HepG2 (cell line): ENCODE data around the gene MXRA8.

Experiments
- CBX1 ChIP-seq: IDR thresholded peaks from one replicate; pipeline ENCODE4 v1.6.1; 2016; ENCODE audit warnings: antibody characterized with exemption, low read depth
- CHD4 ChIP-seq: fragments of 200-600 bp; sonication (generic); IDR thresholded peaks from 2 replicates; pipeline ENCODE4 v1.7.0; 2017; ENCODE audit warnings: mild to moderate bottlenecking, low read length, borderline replicate concordance
- FOXM1 ChIP-seq: sonication (generic); formaldehyde crosslinking; IDR thresholded peaks from 2 replicates; pipeline ENCODE4 v1.5.0; 2020; ENCODE audit warnings: missing genetic modification reagents
- PTBP1 ChIP-seq: fragments of 200-400 bp; formaldehyde crosslinking; IDR thresholded peaks from 2 replicates; pipeline ENCODE4 v1.6.1; 2018; ENCODE audit warnings: low read length, low read depth; ENCODE audit not compliant: poor library complexity, severe bottlenecking
- SMAD9 ChIP-seq: sonication (generic); formaldehyde crosslinking; IDR thresholded peaks from 2 replicates; pipeline ENCODE4 v1.5.1; 2020; ENCODE audit warnings: mild to moderate bottlenecking, missing genetic modification reagents
- SP2 ChIP-seq: sonication (generic); formaldehyde crosslinking; IDR thresholded peaks from 2 replicates; pipeline ENCODE4 v1.5.1; 2020; ENCODE audit warnings: mild to moderate bottlenecking, missing genetic modification reagents
- ZBTB38 ChIP-seq: sonication (generic); formaldehyde crosslinking; IDR thresholded peaks from 2 replicates; pipeline ENCODE4 v1.5.1; 2020; ENCODE audit warnings: mild to moderate bottlenecking, missing genetic modification reagents
- TF ChIP-seq, protein P1 (sequence below): sonication (generic); IDR thresholded peaks from 2 replicates; pipeline ENCODE4 v1.6.1; 2016; ENCODE audit warnings: low read depth, borderline replicate concordance
- TF ChIP-seq, protein P2 (sequence below): sonication (generic); formaldehyde crosslinking; IDR thresholded peaks from 2 replicates; pipeline ENCODE4 v1.4.0; 2020; ENCODE audit warnings: missing genetic modification reagents
- TF ChIP-seq, protein P3 (sequence below): sonication (generic); formaldehyde crosslinking; IDR thresholded peaks from 2 replicates; pipeline ENCODE4 v1.8.1; 2023; ENCODE audit warnings: missing genetic modification reagents, inconsistent platforms, borderline replicate concordance
- TF ChIP-seq, protein P4 (sequence below): IDR thresholded peaks from 2 replicates; pipeline ENCODE4 v1.6.1; 2016; ENCODE audit warnings: missing compliant biosample characterization, missing genetic modification reagents, borderline replicate concordance
- TF ChIP-seq, protein P5 (sequence below): sonication (generic); formaldehyde crosslinking; IDR thresholded peaks from 2 replicates; pipeline ENCODE4 v1.5.0; 2020; ENCODE audit warnings: mild to moderate bottlenecking, missing genetic modification reagents, moderate library complexity

DNA sequence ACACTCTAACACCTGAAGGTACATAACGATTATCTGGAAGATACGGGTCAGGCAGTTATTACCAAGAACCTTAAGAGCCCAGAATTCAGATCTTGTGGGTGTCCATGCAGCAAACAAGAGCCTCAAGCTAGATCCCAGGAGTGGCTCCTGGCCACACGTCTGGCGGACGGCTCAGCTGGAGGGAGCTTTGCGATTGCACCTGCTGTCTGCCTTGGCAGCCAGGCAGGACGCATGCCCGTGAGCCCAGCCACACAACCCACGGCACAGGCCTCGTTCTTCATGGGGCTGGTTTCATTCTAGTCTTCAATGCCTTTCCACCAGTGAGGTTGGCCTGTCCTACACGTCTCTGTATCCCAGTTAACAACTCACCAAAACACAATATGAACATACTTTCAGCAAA is 35.1 kb upstream of the MXRA8 start:
- TF ChIP-seq, protein P1, sequence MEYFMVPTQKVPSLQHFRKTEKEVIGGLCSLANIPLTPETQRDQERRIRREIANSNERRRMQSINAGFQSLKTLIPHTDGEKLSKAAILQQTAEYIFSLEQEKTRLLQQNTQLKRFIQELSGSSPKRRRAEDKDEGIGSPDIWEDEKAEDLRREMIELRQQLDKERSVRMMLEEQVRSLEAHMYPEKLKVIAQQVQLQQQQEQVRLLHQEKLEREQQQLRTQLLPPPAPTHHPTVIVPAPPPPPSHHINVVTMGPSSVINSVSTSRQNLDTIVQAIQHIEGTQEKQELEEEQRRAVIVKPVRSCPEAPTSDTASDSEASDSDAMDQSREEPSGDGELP = no peak
- TF ChIP-seq CHD4 = no peak
- no peak for TF ChIP-seq SMAD9 (CRISPR knock-in tag)
- TF ChIP-seq PTBP1 = no peak
- no peak for TF ChIP-seq FOXM1
- TF ChIP-seq, protein P2, sequence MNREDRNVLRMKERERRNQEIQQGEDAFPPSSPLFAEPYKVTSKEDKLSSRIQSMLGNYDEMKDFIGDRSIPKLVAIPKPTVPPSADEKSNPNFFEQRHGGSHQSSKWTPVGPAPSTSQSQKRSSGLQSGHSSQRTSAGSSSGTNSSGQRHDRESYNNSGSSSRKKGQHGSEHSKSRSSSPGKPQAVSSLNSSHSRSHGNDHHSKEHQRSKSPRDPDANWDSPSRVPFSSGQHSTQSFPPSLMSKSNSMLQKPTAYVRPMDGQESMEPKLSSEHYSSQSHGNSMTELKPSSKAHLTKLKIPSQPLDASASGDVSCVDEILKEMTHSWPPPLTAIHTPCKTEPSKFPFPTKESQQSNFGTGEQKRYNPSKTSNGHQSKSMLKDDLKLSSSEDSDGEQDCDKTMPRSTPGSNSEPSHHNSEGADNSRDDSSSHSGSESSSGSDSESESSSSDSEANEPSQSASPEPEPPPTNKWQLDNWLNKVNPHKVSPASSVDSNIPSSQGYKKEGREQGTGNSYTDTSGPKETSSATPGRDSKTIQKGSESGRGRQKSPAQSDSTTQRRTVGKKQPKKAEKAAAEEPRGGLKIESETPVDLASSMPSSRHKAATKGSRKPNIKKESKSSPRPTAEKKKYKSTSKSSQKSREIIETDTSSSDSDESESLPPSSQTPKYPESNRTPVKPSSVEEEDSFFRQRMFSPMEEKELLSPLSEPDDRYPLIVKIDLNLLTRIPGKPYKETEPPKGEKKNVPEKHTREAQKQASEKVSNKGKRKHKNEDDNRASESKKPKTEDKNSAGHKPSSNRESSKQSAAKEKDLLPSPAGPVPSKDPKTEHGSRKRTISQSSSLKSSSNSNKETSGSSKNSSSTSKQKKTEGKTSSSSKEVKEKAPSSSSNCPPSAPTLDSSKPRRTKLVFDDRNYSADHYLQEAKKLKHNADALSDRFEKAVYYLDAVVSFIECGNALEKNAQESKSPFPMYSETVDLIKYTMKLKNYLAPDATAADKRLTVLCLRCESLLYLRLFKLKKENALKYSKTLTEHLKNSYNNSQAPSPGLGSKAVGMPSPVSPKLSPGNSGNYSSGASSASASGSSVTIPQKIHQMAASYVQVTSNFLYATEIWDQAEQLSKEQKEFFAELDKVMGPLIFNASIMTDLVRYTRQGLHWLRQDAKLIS (CRISPR knock-in tag) = no peak
- no peak for TF ChIP-seq CBX1
- TF ChIP-seq, protein P3, sequence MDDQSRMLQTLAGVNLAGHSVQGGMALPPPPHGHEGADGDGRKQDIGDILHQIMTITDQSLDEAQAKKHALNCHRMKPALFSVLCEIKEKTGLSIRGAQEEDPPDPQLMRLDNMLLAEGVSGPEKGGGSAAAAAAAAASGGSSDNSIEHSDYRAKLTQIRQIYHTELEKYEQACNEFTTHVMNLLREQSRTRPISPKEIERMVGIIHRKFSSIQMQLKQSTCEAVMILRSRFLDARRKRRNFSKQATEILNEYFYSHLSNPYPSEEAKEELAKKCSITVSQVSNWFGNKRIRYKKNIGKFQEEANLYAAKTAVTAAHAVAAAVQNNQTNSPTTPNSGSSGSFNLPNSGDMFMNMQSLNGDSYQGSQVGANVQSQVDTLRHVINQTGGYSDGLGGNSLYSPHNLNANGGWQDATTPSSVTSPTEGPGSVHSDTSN = no peak
- TF ChIP-seq, protein P4, sequence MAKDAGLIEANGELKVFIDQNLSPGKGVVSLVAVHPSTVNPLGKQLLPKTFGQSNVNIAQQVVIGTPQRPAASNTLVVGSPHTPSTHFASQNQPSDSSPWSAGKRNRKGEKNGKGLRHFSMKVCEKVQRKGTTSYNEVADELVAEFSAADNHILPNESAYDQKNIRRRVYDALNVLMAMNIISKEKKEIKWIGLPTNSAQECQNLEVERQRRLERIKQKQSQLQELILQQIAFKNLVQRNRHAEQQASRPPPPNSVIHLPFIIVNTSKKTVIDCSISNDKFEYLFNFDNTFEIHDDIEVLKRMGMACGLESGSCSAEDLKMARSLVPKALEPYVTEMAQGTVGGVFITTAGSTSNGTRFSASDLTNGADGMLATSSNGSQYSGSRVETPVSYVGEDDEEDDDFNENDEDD (CRISPR knock-in tag) = no peak
- TF ChIP-seq, protein P5, sequence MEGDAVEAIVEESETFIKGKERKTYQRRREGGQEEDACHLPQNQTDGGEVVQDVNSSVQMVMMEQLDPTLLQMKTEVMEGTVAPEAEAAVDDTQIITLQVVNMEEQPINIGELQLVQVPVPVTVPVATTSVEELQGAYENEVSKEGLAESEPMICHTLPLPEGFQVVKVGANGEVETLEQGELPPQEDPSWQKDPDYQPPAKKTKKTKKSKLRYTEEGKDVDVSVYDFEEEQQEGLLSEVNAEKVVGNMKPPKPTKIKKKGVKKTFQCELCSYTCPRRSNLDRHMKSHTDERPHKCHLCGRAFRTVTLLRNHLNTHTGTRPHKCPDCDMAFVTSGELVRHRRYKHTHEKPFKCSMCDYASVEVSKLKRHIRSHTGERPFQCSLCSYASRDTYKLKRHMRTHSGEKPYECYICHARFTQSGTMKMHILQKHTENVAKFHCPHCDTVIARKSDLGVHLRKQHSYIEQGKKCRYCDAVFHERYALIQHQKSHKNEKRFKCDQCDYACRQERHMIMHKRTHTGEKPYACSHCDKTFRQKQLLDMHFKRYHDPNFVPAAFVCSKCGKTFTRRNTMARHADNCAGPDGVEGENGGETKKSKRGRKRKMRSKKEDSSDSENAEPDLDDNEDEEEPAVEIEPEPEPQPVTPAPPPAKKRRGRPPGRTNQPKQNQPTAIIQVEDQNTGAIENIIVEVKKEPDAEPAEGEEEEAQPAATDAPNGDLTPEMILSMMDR (CRISPR knock-in tag) = no peak
- no peak for TF ChIP-seq SP2 (CRISPR knock-in tag)
- TF ChIP-seq ZBTB38 (CRISPR knock-in tag) = no peak
